Measurements from ENCODE around the gene ABAT.

Gene ABAT

DNA sequence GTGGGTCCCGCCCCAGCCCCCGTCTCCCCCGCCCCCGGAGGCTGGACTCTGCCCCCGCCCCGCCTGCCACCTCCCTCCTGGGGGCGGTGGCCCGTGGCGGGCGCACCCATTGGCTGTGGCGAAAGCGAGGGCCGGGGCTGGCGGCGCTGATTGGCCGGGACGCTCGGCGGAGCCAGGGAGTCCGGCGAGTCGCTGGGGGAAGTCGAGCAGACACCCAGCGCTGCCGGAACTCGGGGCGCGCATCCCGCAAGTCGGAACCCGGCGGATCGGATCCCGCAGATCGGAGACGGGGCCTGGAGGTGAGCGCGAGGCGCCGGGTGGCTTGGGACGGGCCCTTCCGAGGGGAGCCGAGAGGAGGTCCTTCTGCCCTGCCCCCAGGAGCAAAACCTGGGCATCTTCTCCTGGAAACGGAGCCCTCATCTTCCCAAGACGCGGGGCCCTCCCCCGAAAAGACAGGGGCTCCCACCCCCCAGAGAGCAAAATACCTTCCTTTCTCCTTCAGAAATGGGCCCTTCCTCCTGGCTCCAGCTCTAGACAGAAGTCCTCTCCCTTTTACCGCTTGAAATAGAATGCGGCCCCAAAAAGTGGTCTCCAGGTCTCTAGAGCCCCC lies at the start of gene ABAT:
Gene ABAT (plus strand): TSS at position 205 of the 610 bp plus-strand sequence. CDS start 61,123 bp downstream, outside the sequence.
- DNase-seq (ENCODE audit: low read depth) = peak; percentile 63

DNA sequence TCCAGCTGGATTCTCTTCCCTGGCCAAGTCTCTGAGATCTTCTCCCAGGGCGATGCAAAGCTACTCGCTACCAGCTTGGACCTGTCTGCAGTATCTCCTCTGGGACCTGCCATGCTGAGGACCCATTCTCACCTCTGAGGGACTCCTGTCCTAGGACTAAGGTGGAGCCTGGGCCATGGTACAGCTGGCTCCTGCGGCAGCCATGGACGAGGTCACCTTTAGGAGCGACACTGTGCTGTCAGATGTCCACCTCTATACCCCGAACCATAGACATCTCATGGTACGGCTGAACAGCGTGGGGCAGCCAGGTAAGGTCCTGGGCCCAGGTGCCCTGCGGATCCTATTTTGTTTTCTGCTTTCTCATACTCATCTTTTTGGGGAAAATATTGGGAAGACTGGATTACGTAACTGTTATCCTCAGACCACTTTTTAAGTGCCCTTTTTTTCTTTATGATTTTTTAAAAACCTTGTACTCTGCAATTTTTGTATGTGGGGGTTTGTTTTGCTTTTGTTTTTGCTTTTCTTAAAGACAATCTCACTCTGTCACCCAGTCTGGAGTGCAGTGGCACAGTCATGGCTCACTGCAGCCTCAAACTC lies 48.8 kb upstream of the ABAT start:
- DNase-seq (ENCODE audit: low read depth) = no peak

DNA sequence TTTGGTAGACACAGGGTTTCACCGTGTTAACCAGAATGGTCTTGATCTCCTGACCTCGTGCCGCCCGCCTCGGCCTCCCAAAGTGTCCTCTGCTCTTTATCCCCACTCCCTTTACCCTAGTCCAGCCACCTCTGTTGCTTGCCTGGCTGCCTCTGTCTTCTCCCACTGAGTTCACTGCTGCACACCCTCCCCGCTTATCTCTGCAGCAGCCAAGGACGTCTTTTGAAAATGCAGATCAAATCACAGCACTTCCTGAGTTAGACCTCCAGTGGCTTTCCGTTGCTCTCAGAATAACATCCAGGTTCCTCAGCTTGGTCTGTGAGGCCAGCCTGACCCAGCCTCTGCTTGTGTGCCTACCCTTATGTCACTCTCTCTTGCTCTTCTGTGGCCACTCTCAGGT lies 47.5 kb upstream of the ABAT start:
- DNase-seq (ENCODE audit: low read depth) = no peak

DNA sequence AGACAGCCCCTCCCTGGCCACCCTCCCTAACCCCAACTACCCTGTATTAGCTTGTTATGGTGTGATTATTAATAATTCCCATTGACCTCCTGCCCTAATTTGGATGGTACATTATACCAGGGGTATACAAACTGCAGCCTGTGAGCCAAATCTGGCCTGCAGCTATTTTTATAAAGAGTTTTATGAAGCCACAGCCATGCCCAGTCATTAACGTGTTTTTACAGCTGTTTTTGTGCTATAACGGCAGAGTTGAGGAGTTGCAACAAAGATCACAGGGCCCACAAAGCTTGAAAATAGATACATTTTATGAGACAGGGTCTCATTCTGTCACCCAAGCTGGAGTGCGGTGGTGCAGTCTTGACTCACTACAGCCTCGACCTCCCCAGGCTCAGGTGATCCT lies 47.0 kb upstream of the ABAT start:
- no peak for DNase-seq (ENCODE audit: low read depth)

DNA sequence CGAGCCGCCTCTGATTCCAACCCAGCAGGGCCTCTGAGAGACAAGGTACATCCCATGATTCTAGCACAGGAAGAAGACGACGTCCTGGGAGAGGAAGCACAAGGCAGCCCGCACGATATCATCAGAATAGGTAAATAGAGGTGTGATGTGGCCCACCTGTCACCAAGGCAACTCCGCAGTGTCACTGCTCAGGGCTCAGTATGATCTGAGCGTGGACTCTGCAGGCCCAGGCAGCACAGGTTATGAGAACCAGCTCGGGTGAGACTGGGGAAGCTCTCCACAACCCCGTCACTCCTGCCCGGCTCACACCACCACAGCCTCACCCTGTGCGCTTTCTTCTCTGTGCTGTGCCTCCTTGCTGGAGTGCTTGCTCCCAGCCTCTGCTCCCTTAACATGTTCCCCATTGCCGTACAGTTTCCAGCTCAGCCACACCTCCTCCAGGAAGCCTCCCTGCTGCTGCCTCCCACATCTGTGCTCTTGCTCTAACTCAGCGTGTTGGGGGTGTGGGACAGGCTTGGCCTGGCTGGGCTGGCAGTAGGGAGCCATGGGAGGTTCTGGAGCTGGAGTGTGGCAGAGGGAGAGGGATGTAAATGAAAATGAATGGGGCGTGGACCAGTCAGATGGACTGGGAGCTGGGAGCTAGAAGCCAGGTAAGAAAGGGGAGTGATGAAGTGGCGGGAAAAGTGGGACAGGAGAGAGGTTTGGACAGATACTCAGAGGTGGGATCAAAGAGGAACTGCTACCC lies 45.3 kb upstream of the ABAT start:
- no peak for DNase-seq (ENCODE audit: low read depth)

DNA sequence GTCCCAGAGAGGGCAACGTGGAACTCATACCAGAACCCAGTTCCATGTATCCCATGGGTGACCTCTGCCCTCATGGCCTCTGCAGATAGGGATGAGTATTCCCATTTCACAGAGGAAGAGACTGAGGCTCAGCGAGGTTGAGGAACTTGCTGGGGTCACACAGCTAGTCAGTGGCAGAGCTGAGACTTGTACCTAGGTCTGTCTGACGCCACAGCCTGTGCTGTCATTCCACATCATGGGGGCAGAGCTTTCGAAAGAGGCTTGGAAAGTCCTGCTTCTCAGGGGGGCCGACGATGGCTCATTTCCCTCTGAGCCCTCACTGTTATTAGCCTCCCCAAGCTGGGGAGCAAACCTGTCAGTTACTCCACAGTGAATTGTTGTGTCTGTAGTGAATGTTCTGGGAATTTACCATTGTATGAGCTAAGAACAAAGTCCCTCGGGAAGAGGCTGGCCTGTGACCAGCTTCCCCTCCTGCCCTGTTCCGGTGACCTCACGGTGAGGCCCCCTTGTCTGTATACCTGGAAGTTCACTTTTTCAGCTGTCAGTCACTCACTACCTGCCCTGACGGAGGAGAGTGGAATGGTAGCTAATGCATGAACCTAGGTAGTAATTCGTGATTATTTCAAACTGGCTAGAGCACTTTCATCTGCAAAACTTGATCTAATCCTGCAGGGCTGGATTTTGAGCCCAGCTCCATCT lies 44.0 kb upstream of the ABAT start:
- DNase-seq (ENCODE audit: low read depth) = no peak

DNA sequence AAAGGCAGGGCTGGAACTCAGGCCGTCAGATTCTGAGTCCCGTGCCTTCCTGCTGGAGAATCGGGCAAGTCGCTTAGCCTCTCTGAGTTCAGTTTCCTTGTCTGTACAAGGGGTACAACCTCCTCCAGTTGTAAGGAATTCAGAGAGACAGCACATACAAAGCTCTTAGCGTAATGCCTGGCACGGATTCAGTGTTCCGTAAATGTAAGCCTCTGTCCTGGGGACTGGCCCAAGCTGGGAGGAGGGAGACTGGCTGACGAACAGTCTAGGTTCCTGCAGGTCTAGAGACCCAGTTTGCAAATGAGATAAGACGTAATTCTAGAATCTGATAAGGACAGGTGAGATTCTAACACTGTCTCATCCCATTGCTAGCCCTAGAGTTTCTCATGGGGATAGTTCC lies 43.0 kb upstream of the ABAT start:
- no peak for DNase-seq (ENCODE audit: low read depth)

DNA sequence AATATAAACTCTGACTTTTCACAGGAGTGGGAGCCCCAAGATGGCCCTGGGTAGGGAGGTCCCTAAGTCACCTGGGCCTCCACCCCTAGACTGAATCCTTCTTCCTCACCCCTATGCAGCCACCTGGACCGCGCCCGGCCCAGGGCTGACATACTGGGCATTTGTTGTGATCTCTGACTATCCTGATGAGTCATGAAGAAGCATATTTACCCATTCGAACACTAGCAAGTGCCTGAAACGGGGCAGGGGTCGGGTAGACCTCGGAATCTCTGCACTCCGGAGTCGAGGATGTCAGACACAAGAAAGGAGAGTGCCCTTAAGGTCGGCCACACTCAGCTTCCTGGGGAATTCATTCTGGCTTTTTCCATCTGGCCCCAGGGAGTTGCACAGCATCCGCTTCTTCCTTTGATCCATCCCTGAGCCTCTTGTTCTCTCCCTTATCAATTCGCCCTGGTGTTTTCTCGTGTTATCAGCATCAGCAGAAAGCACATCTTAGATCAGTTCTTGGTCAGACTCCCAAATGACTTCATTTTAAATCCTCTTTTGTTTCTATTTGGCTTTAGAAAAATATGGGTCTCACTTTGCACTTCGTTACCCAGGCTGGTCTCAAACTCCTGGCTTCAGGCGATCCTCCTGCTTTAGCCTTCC lies 42.5 kb upstream of the ABAT start:
- DNase-seq (ENCODE audit: low read depth) = no peak

DNA sequence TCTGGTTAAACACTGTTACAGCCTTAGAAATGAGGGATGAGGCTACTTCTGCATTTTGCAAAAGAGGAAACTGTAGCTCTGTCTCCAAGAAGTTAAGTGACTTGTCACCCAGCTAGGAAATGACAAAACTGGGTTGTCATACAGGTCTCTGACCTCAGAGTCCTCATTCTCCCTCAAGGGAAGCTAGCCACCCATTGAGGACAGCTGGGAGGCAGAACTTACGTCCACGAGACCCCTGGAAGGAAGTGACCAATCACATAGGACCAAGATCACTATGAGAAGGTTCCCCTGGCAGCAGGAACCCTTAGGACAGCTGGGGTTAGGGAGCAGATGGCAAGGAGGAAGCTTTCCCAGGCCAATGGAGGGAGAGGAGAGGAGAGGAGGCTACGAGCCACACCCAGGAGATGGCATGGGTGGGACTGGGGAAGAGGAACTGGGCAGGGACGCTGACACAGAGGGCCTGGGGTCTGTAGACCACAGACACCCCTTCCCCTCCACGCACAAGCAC lies 41.7 kb upstream of the ABAT start:
- no peak for DNase-seq (ENCODE audit: low read depth)

DNA sequence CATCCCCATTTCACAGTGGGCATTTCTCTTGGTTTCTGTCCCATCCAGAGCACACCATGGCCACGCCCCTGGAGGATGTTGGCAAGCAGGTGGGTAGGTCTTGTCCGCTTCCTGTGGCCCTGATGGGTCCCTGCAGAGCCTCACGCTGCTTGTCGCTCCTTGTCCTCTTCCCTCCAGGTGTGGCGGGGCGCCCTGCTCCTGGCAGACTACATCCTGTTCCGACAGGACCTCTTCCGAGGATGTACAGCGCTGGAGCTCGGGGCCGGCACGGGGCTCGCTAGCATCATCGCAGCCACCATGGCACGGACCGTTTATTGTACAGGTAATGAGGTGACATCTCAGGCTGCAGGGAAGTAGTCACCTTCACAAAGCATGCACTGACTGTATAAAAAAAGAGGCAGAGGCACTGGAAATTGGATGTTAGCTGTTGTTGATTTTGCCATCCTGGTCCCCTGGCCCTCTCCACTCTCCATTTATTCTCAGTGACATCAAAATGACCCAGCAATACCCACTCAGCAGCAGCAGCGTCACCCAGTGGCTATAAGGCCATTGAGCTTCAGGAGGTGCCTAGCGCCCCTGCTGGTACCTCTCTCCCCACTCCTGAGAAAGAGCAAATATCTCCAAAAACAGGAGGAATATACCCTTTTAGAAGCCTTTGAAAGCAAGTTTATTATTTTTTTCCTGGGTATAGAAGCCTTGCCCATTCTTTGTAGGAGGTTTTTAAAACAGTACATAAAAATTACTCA lies 39.3 kb upstream of the ABAT start:
- DNase-seq (ENCODE audit: low read depth) = no peak

DNA sequence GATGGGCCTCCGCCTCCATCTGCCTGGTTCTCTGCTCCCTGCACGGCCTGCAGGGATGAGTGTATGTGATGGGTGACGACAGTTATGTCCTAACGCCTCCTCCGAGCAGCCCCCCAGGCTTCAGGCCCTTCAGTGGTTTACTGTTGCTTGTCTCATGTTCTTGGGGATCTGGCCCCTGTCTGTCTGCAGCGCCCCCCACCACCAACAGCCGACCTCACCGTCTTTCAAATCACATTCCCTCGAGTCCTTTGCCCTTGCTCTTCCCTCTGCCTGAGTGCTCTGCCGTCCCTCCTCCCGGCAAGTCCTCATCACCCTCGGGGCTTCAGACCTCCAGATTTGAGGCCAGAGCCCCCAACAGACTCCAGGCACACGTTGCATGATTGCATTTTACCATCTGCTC lies 34.7 kb upstream of the ABAT start:
- no peak for DNase-seq (ENCODE audit: low read depth)

DNA sequence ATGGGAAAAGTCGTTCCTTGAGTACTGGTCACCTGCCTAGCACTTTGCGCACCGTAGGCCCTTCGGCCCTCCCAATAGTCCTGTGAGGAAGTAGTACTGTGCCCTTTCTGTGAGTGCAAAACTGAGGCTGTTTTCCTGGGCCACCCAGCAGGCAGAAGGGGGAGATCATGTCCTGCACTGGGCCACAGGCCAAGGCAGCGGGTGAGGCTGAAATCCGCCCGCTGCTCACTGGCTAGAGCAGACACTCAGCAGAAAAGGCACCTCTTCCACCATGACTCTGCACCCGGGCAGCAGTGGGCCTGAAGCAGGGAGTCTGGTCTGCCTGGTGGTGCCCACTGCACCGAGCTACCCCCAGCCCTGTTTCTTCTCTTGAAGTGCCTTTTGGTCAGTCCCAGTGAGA lies 32.7 kb upstream of the ABAT start:
- no peak for DNase-seq (ENCODE audit: low read depth)

DNA sequence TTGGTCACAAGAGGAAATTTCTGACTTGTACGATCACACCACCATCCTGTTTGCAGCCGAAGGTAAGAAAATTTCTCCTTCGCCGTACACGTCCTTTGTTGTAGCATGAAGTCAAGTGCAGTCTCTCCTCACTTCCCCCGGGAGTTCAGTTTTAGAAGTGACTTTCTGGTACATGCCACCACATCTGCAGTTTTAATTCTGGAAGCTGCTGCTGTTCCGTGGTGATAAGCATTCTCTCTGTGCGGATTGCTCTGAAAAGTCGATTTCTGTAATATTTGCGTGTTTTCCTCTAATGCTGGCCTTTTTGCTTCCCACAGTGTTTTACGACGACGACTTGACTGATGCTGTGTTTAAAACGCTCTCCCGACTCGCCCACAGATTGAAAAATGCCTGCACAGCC lies 32.3 kb upstream of the ABAT start:
- DNase-seq (ENCODE audit: low read depth) = no peak

DNA sequence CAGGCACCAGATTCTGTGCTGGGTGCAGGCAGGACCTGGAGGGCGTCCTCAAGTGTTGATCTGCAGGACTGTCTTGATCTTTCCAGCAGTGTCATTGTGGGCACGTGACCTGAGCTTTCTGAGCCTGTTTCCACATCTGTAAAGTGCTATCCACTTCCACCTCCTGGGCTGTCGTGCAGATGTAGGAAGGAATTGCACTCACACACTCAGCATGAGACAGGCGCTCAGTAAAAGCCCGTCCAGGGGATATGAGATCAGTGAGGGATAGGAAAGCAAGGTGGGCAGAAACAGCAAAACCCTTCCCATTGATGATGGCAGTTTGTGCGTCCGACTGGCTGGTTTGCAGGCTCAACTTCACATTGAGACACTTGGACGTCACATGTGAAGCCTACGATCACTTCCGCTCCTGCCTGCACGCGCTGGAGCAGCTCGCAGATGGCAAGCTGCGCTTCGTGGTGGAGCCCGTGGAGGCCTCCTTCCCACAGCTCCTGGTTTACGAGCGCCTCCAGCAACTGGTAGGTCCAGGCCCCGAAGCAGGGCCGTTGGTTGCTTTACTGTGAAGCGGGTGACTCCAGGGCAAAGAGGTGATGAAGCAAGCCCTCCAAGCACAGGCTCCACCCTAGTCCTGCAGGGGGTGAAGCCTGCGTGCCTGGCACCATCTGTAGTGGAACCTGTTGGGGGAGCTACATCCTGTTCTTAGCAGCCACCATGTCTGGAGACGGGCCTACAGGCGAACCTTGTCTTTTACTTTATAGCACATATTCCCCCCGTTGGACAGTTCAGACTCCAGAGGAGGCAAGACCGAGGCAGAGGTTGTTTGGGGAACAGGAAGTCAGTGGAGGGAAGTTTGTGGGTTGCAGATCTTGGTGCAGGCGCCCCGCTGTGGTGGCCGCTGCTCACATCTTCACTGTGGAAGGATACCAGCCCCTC lies 29.9 kb upstream of the ABAT start:
- DNase-seq (ENCODE audit: low read depth) = no peak

DNA sequence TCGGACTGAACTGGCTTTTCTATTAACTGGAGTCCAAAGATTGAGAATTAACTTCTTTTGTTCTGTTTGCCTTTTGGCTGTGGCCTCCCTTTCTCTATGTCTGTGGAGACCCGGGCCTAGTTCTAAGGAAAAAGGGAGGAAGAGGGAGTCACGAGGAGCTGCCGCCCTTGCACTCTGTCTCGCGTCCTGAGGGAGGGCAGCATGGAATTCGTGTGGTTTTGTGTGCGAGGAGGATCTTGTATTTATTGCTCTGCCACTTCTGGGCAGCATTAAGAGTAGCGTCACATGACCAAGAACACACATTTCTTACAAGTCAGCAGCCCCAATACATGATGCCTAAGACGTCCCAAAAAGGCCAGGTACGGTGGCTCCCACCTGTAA lies 29.3 kb upstream of the ABAT start:
- DNase-seq (ENCODE audit: low read depth) = no peak

DNA sequence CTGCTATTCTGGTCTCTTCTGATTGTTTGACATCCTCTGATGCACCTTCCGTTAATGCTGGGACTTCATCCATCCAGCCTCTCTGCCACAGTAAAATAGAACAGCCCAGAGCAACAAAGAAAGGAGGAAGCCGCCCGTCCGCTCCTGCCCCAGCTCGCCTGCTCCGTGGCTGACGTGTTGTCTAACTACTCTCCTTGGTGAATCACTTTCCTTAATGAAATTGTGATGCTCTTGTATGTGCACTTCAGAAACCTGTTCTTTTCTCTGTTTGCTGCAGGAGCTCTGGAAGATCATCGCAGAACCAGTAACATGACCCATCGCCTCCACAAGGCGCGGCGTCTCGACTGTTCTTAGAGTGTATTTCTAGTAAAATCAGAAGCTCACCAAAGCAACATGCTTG lies 28.6 kb upstream of the ABAT start:
- DNase-seq (ENCODE audit: low read depth) = no peak

DNA sequence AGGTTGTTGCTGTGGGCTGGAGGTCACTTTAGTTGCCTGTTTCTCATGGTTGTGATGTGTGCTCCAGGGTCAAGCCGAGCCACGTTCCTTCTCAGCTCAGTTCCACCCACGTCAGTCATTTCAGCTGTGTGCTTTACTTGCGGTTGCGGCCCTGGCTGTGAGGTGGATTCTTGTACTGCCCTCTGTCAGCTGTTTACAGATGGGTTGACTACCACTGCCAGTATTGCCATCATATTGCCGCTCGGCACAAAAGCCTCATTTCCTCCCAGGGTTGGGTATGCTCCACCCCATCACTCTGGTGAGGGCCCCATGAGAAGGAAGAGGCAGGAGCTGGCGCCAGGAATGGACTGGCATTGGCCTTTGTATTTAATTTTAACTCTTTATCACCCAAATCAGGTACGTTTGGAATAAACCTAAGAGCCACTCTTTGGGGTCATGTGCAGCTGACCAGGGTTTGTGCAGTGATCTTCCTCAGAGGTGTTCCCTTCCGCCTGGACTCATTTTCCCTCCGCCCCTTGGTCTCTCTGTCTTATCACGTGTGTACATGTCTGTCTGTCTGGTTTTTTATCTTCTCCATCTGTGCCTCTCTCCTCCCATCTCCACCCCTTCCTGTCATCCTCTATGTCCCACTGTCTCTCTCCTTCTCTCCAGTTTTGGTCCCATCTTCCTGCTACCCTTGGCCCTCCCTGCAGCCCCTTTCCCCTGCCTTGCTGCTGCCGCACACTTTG lies 27.9 kb upstream of the ABAT start:
- no peak for DNase-seq (ENCODE audit: low read depth)

DNA sequence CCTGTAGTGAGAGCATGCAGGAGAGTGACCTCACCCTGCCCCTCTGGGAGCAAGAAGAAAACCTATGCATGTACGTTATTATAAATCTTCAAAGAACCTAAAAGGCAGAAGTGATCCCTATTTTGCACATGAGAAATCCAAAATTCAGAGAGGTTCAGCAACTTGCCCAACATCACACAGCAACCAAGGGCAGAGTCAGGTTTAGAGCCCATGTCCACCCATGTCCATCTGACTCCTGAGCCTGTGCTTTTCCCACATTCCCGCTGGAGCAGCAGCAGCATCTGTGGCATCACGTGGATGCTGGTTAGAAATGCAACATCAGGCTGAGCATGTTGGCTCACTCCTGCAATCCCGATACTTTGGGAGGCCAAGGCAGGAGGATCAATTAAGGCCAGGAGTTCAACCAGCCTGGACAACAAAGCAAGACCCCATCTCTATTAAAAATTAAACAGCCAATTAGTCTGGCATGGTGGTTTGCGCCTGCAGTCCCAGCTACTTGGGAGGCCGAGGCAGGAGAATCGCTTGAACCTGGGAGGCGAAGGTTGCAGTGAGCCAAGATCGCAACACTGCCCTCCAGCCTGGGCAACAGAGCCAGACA lies 26.6 kb upstream of the ABAT start:
- no peak for DNase-seq (ENCODE audit: low read depth)

DNA sequence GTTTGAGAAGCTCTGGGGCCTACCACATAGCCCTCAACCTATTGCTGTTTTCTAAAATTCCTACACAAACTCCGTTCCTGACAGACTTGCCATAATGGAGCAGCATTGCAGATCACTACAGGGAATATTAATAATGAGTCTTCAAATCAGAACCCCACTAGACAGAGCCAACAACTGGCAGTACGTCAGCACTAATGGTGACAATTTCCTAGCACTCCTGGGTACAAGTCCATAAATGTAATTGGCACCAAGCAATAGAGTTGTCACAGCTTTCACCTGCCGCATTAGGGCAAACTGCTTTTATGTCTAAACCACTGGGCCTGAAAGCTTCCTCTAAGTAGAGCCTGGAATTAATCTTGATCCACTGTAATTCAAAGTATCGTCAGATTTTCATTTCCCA lies 25.5 kb upstream of the ABAT start:
- no peak for DNase-seq (ENCODE audit: low read depth)

Data from stromal cell of bone marrow (primary cell).